HepG2 (cell line): ENCODE results near the gene SCN9A. TPM values are rescaled to one million over a fixed set of nuclear protein-coding genes. Genes with fewer than 3 reads are reported as not detected.

ENCODE experiments used
- ARID5B ChIP-seq: IDR thresholded peaks from 2 replicates; pipeline ENCODE4 v1.4.0; 2020; ENCODE audit warnings: mild to moderate bottlenecking, missing genetic modification reagents
- BORCS8-MEF2B ChIP-seq: sonication (generic); formaldehyde crosslinking; IDR thresholded peaks from 2 replicates; pipeline ENCODE4 v1.8.0; 2022; ENCODE audit warnings: mild to moderate bottlenecking, missing genetic modification reagents
- CENPBD1 ChIP-seq: sonication (generic); formaldehyde crosslinking; IDR thresholded peaks from 2 replicates; pipeline ENCODE4 v1.8.0; 2022; ENCODE audit warnings: missing genetic modification reagents, low read depth, mild to moderate bottlenecking, borderline replicate concordance
- GABPA ChIP-seq, 2 experiments: IDR thresholded peaks; 2 replicates each; pipeline ENCODE4 v1.6.1; 2011 to 2016; ENCODE audit warnings: low read depth in 2 of 2, low read length in 1 of 2, missing biosample characterization in 1 of 2, missing genetic modification characterization in 1 of 2
- GATA4 ChIP-seq: sonication (generic); IDR thresholded peaks from 2 replicates; pipeline ENCODE4 v1.6.1; 2016; ENCODE audit warnings: antibody characterized with exemption, low read depth, borderline replicate concordance
- GTF3A ChIP-seq: sonication (generic); formaldehyde crosslinking; conservative IDR thresholded peaks from 2 replicates; pipeline ENCODE4 v1.4.0; 2020; ENCODE audit warnings: mild to moderate bottlenecking, missing genetic modification reagents
- HMG20A ChIP-seq: IDR thresholded peaks from 2 replicates; pipeline ENCODE4 v1.6.1; 2016; ENCODE audit warnings: borderline replicate concordance
- KMT2A ChIP-seq: sonication (generic); formaldehyde crosslinking; IDR thresholded peaks from 2 replicates; pipeline ENCODE4 v1.4.0; 2020; ENCODE audit warnings: missing genetic modification reagents
- LBX2 ChIP-seq: sonication (generic); formaldehyde crosslinking; IDR thresholded peaks from 2 replicates; pipeline ENCODE4 v1.5.0; 2020; ENCODE audit warnings: missing genetic modification reagents, mild to moderate bottlenecking, borderline replicate concordance
- MIER2 ChIP-seq: IDR thresholded peaks from 2 replicates; pipeline ENCODE4 v1.6.1; 2016; ENCODE audit warnings: missing biosample characterization, missing genetic modification reagents
- NKX3-1 ChIP-seq: sonication (generic); formaldehyde crosslinking; IDR thresholded peaks from 2 replicates; pipeline ENCODE4 v1.5.0; 2020; ENCODE audit warnings: missing genetic modification reagents
- RARG ChIP-seq: sonication (generic); formaldehyde crosslinking; IDR thresholded peaks from 2 replicates; pipeline ENCODE4 v1.4.0; 2020; ENCODE audit warnings: low read depth, mild to moderate bottlenecking, missing genetic modification reagents
- SCMH1 ChIP-seq: sonication (generic); formaldehyde crosslinking; IDR thresholded peaks from 2 replicates; pipeline ENCODE4 v1.9.0; 2021; ENCODE audit warnings: missing genetic modification reagents, mild to moderate bottlenecking, borderline replicate concordance
- SP2 ChIP-seq: sonication (generic); formaldehyde crosslinking; IDR thresholded peaks from 2 replicates; pipeline ENCODE4 v1.5.1; 2020; ENCODE audit warnings: mild to moderate bottlenecking, missing genetic modification reagents
- TIGD3 ChIP-seq: sonication (generic); formaldehyde crosslinking; IDR thresholded peaks from 2 replicates; pipeline ENCODE4 v1.5.1; 2020; ENCODE audit warnings: mild to moderate bottlenecking, missing genetic modification reagents, borderline replicate concordance
- ZNF253 ChIP-seq: sonication (generic); formaldehyde crosslinking; IDR thresholded peaks from 2 replicates; pipeline ENCODE4 v1.8.0; 2022; ENCODE audit warnings: mild to moderate bottlenecking, missing genetic modification reagents, borderline replicate concordance
- ZNF674 ChIP-seq: sonication (generic); formaldehyde crosslinking; IDR thresholded peaks from 2 replicates; pipeline ENCODE4 v1.5.0; 2020; ENCODE audit warnings: low read depth, mild to moderate bottlenecking, missing genetic modification reagents
- ZNF878 ChIP-seq: sonication (generic); formaldehyde crosslinking; IDR thresholded peaks from 2 replicates; pipeline ENCODE4 v1.8.1; 2023; ENCODE audit warnings: mild to moderate bottlenecking, missing genetic modification reagents, moderate library complexity
- ZNF883 ChIP-seq: sonication (generic); formaldehyde crosslinking; IDR thresholded peaks from 2 replicates; pipeline ENCODE4 v1.5.1; 2020; ENCODE audit warnings: mild to moderate bottlenecking, missing genetic modification reagents; ENCODE audit errors: not compliant biosample characterization
- ZSCAN29 ChIP-seq: sonication (generic); formaldehyde crosslinking; conservative IDR thresholded peaks from 2 replicates; pipeline ENCODE4 v1.4.0; 2020; ENCODE audit warnings: mild to moderate bottlenecking, missing genetic modification reagents
- polyA plus RNA-seq, 8 experiments: library from polyadenylated mRNA; depleted of rRNA in 3 of 8; stranded (reverse) in 7 of 8; unstranded in 1 of 8; fragments of >200 nt; fragmentation: Illumina TruSeq in 4 of 8; extraction: Trizol in 4 of 8; gene quantifications; 2 replicates each; pipeline versions ENCODE4 v1.2.1 to v1.2.3, GENCODE V29; 2011 to 2016; ENCODE audit warnings: low read depth in 4 of 8, missing spikeins in 1 of 8, mixed read lengths in 1 of 8; ENCODE audit not compliant: insufficient read depth in 1 of 8
- total RNA-seq, 5 experiments: library from RNA; depleted of rRNA; stranded (reverse); fragments of >200 nt; fragmentation: Illumina TruSeq; extraction: Trizol; gene quantifications; 2 replicates each; pipeline ENCODE4 v1.2.3, GENCODE V29; 2016; ENCODE audit warnings: low read depth in 1 of 5

Gene SCN9A
- total and polyA plus RNA-seq, 2 of the 13 experiments (the other 11 are each of a cell fraction or from before 2014, with no cell fraction given) = 15.3 to 24.3 TPM

- peak; percentile 10; the same call in 1 of the 2 replicates for TF ChIP-seq GTF3A (CRISPR knock-in tag)
- peak; percentile 87; the same call in 1 of the 2 replicates for TF ChIP-seq BORCS8-MEF2B
- TF ChIP-seq ZSCAN29 = peak; percentile 82; the same call in 1 of the 2 replicates
- peak; percentile 89 for TF ChIP-seq LBX2 (CRISPR knock-in tag)
- TF ChIP-seq GATA4 = no peak; the same call in none of the 2 replicates
- TF ChIP-seq HMG20A (CRISPR knock-in tag) = peak; percentile 34; the same call in 1 of the 2 replicates
- no peak for TF ChIP-seq SP2
- TF ChIP-seq TIGD3 = no peak
- TF ChIP-seq ZNF253 (CRISPR knock-in tag) = peak; percentile 13; the same call in 1 of the 2 replicates
- TF ChIP-seq SCMH1 (CRISPR knock-in tag) = no peak
- no peak for TF ChIP-seq ZNF674 (CRISPR knock-in tag)
- TF ChIP-seq MIER2 (CRISPR knock-in tag) = peak; percentile 56; the same call in 1 of the 2 replicates
- no peak for TF ChIP-seq CENPBD1 (CRISPR knock-in tag)
- no peak for TF ChIP-seq ZNF883
- peak; percentile 79; the same call in 1 of the 2 replicates for TF ChIP-seq ARID5B (CRISPR knock-in tag)
- no peak; the same call in 1 of the 2 replicates for TF ChIP-seq RARG (CRISPR knock-in tag)
- peak; percentile 32 for TF ChIP-seq ZNF878 (CRISPR knock-in tag)
- peak; percentile 98 for TF ChIP-seq KMT2A (CRISPR knock-in tag)
- no peak for TF ChIP-seq NKX3-1 (CRISPR knock-in tag)
- no peak for TF ChIP-seq GABPA (IDR thresholded peaks at IDR 0.05; ENCODE audit: low read depth, low read length)
- TF ChIP-seq GABPA (CRISPR knock-in tag; IDR thresholded peaks at IDR 0.05; ENCODE audit: low read depth) = no peak
These were observed at the start of gene SCN9A (continued) for GRCh38 chr2:166375736-166376487.
